ENCODE measurements around the gene HSPA9.

Gene HSPA9

GRCh38 chr5:138575194-138576015 lies at the start of gene HSPA9:
Gene HSPA9 (minus strand): TSS chr5:138575401. CDS start chr5:138575318, 83 bp downstream.
- peak; percentile 97 for DNase-seq (ENCODE audit: low spot score)

- DNase-seq (ENCODE audit: low spot score), result no peak
These were observed 47.9 kb upstream of the HSPA9 start for GRCh38 chr5:138623053-138623452.

- no peak for DNase-seq (ENCODE audit: low spot score)
These were observed 46.9 kb upstream of the HSPA9 start for GRCh38 chr5:138622051-138622450.

GRCh38 chr5:138620663-138621224 lies 45.5 kb upstream of the HSPA9 start:
- no peak for DNase-seq (ENCODE audit: low spot score)

- no peak for DNase-seq (ENCODE audit: low spot score)
These were observed 41.3 kb upstream of the HSPA9 start for GRCh38 chr5:138616508-138616907.

GRCh38 chr5:138615461-138615860 lies 40.3 kb upstream of the HSPA9 start:
- DNase-seq (ENCODE audit: low spot score), result no peak

GRCh38 chr5:138611678-138612218 lies 36.5 kb upstream of the HSPA9 start:
- DNase-seq (ENCODE audit: low spot score), result no peak

- DNase-seq (ENCODE audit: low spot score), result peak; percentile 78
These were observed 35.9 kb upstream of the HSPA9 start for GRCh38 chr5:138610918-138611677.

- peak; percentile 74 for DNase-seq (ENCODE audit: low spot score)
These were observed 35.3 kb upstream of the HSPA9 start for GRCh38 chr5:138610415-138610917.

GRCh38 chr5:138606378-138607064 lies 31.3 kb upstream of the HSPA9 start:
- DNase-seq (ENCODE audit: low spot score), result no peak

GRCh38 chr5:138605254-138605972 lies 30.2 kb upstream of the HSPA9 start:
- no peak for DNase-seq (ENCODE audit: low spot score)

GRCh38 chr5:138604176-138604785 lies 29.1 kb upstream of the HSPA9 start:
- no peak for DNase-seq (ENCODE audit: low spot score)

GRCh38 chr5:138603249-138603920 lies 28.2 kb upstream of the HSPA9 start:
- DNase-seq (ENCODE audit: low spot score), result no peak

GRCh38 chr5:138602371-138603000 lies 27.3 kb upstream of the HSPA9 start:
- DNase-seq (ENCODE audit: low spot score), result no peak

GRCh38 chr5:138601444-138601843 lies 26.2 kb upstream of the HSPA9 start:
- no peak for DNase-seq (ENCODE audit: low spot score)

- DNase-seq (ENCODE audit: low spot score), result no peak
These were observed 25.2 kb upstream of the HSPA9 start for GRCh38 chr5:138600446-138600845.

- DNase-seq (ENCODE audit: low spot score), result no peak
These were observed 22.6 kb upstream of the HSPA9 start for GRCh38 chr5:138597661-138598400.

- DNase-seq (ENCODE audit: low spot score), result no peak
These were observed 21.1 kb upstream of the HSPA9 start for GRCh38 chr5:138596105-138596881.

All from iPS-NIHi11 (cell line).